GM06990 (cell line): Measurements from ENCODE around the gene DYNC2I2.
"Not testable (repeated sequence)": the region's sequence is repeated elsewhere in the genome, so short reads cannot be mapped to it uniquely, and the experiment has no call there.

ENCODE experiments used
- DNase-seq: peaks from one replicate; pipeline ENCODE4 v3.0.0-alpha.2; 2011; ENCODE audit not compliant: insufficient read length; ENCODE audit errors: extremely low read depth
- H3K27me3 ChIP-seq: replicated peaks from 2 replicates; pipeline ENCODE4 v1.6.0; 2011; ENCODE audit warnings: low read length; ENCODE audit not compliant: control insufficient read depth, insufficient read depth
- H3K36me3 ChIP-seq: 2 replicates; pipeline ENCODE4 v1.5.1; 2011; ENCODE audit warnings: low read length; ENCODE audit not compliant: control insufficient read depth, insufficient read depth
- H3K4me3 ChIP-seq: replicated peaks from 2 replicates; pipeline ENCODE4 v1.5.1; 2011; ENCODE audit warnings: low read depth, mild to moderate bottlenecking, control low read depth, low read length
- CTCF ChIP-seq: IDR thresholded peaks from 2 replicates; pipeline ENCODE4 v1.5.1; 2011; ENCODE audit warnings: low read length, control low read depth, mild to moderate bottlenecking, inconsistent platforms; ENCODE audit not compliant: insufficient read depth, poor library complexity, severe bottlenecking

Gene DYNC2I2

GRCh38 chr9:128677794-128678193 lies 21.1 kb upstream of the DYNC2I2 start:
- no peak for DNase-seq
- no peak overlapping the region for H3K4me3 ChIP-seq
- TF ChIP-seq CTCF, result no peak
- H3K36me3 ChIP-seq, result peaks cover 2% of the 10 kb centered on the region
- no peaks in the 10 kb centered on the region for H3K27me3 ChIP-seq

- TF ChIP-seq CTCF, result no peak
- H3K36me3 ChIP-seq, result peaks cover 2% of the 10 kb centered on the region
- no peak for DNase-seq
- H3K27me3 ChIP-seq, result no peaks in the 10 kb centered on the region
- no peak overlapping the region for H3K4me3 ChIP-seq
These were observed 18.7 kb upstream of the DYNC2I2 start for GRCh38 chr9:128675382-128675781.

GRCh38 chr9:128669786-128670185 lies 13.1 kb upstream of the DYNC2I2 start:
- Histone ChIP-seq H3K27me3 (no peaks in the 10 kb centered on the region), H3K36me3 (no peaks in the 10 kb centered on the region; the same call in 1 of the 2 replicates), H3K4me3 (no peak overlapping the region)
- no peak for TF ChIP-seq CTCF
- DNase-seq, result no peak

GRCh38 chr9:128666481-128666941 lies 9.9 kb upstream of the DYNC2I2 start:
- DNase-seq, H3K27me3 ChIP-seq, H3K4me3 ChIP-seq, H3K36me3 ChIP-seq: not testable (repeated sequence)

GRCh38 chr9:128657796-128658195 lies 1.1 kb upstream of the DYNC2I2 start:
- DNase-seq, result no peak
- no peaks in the 10 kb centered on the region for H3K36me3 ChIP-seq
- no peak overlapping the region for H3K4me3 ChIP-seq
- TF ChIP-seq CTCF, result no peak
- no peaks in the 10 kb centered on the region for H3K27me3 ChIP-seq

GRCh38 chr9:128657344-128657704 lies 677 bp upstream of the DYNC2I2 start:
- H3K4me3 ChIP-seq, result no peak overlapping the region
- H3K27me3 ChIP-seq, result no peaks in the 10 kb centered on the region
- H3K36me3 ChIP-seq, result no peaks in the 10 kb centered on the region
- no peak for DNase-seq
- no peak for TF ChIP-seq CTCF
